ENCODE measurements around the gene TMCO4. TPM values are rescaled to one million over a fixed set of nuclear protein-coding genes. Genes with fewer than 3 reads are reported as not detected.

Gene TMCO4
- total RNA-seq, 1 donor from 2014 or later, result 28.7 TPM

DNA sequence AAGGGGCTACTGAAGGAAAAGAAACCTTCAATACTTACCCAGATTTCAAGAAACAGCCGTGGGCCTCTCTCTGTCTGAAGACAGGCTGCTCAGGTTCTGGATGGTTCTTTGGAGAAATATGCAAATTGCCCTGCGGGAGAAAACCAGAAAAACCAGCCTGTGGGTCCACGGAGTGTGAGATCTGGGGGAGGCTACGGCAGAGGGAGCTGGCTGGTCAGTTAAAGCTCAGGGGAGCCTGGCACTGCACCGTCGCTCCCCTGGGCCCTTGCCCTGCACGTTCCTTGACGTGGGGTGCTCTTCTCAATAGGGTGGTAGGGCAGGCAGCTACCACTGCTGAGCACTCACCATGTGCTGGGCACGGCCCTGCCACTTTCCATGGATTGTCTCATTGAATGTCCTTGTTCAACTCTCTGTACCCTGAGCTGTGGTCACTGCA lies 12.7 kb downstream of the TMCO4 start:
- H3K4me1 ChIP-seq, result no peaks in the 10 kb centered on the region
- no peak overlapping the region for H3K27ac ChIP-seq
- no peak overlapping the region for H3K4me3 ChIP-seq
- peaks cover 0 to 4% of the 10 kb centered on the region in 2 donors for H3K36me3 ChIP-seq
- no peak for DNase-seq (ENCODE audit: extremely low spot score in 2 of 2)
- intact Hi-C loops (cut with DNase I), result no loop called here
- TF ChIP-seq POLR2AphosphoS5 (IDR thresholded peaks at IDR 0.05; ENCODE audit: insufficient read depth in 1 of 2, low read depth in 1 of 2) (no peak), CTCF (IDR thresholded peaks at IDR 0.05) (no peak), POLR2A (IDR thresholded peaks at IDR 0.05) (no peak)
- no peaks in the 10 kb centered on the region for H3K27me3 ChIP-seq
- H3K9me3 ChIP-seq, result no peaks in the 10 kb centered on the region

DNA sequence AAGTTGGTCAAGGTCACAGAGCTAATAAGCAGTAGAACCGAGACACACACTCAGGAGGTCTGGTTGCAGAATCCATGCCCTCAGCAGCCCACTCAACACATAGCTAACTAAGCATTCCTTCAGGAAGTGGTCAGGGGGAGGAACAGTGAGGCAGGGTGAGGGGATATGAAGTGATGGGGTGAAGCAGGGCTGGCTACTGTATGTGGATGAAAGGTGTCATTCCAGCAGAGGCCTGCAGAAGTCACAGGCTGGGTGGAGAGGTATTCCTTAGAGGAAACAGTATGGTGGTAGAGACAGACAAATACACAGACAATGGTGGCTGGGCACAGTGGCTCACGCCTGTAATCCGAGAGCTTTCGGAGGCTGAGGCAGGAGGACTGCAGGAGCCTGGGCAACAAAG lies 14.1 kb downstream of the TMCO4 start:
- intact Hi-C loops (cut with DNase I), result no loop called here
- no peaks in the 10 kb centered on the region for H3K27me3 ChIP-seq
- TF ChIP-seq CTCF (IDR thresholded peaks at IDR 0.05) (no peak), POLR2AphosphoS5 (IDR thresholded peaks at IDR 0.05; ENCODE audit: insufficient read depth in 1 of 2, low read depth in 1 of 2) (no peak), POLR2A (IDR thresholded peaks at IDR 0.05) (no peak)
- H3K9me3 ChIP-seq, result no peaks in the 10 kb centered on the region
- no peaks in the 10 kb centered on the region for H3K4me1 ChIP-seq
- H3K4me3 ChIP-seq, result no peak overlapping the region
- no peak overlapping the region for H3K27ac ChIP-seq
- no peak for DNase-seq (ENCODE audit: extremely low spot score in 2 of 2)
- H3K36me3 ChIP-seq, result peaks cover 0 to 4% of the 10 kb centered on the region in 2 donors

GRCh38 chr1:19780267-19780877 lies 19.3 kb downstream of the TMCO4 start:
- intact Hi-C loops (cut with DNase I), result no loop called here
- TF ChIP-seq POLR2AphosphoS5 (IDR thresholded peaks at IDR 0.05; ENCODE audit: insufficient read depth in 1 of 2, low read depth in 1 of 2) (no peak), CTCF (IDR thresholded peaks at IDR 0.05) (no peak), POLR2A (IDR thresholded peaks at IDR 0.05) (no peak)
- DNase-seq (ENCODE audit: extremely low spot score in 2 of 2), result no peak

DNA sequence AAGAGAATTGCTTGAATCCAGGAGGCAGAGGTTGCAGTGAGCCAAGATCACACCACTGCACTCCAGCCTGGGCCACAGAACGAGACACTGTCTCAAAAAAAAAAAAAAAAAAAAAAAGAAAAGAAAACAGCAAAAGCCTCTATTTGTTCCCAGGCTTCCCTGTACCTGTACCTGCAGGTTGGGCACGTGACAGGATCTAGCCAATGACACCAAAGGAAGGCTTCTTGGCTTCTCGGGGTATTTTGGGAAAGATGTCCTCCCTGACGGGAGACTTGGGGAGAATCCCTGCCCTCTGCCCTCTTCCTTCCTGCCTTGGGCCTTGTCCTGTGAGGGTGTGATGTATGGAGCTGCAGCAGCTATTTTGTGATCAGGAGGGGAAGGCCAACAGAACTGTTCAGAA lies 22.8 kb downstream of the TMCO4 start:
- intact Hi-C loops (cut with DNase I), result no loop called here
- Histone ChIP-seq H3K4me1 (no peaks in the 10 kb centered on the region), H3K27ac (no peak overlapping the region), H3K27me3 (no peaks in the 10 kb centered on the region), H3K9me3 (no peaks in the 10 kb centered on the region), H3K36me3 (peaks cover 0 to 41% of the 10 kb centered on the region in 2 donors), H3K4me3 (no peak overlapping the region)
- no peak for TF ChIP-seq POLR2A (IDR thresholded peaks at IDR 0.05)
- TF ChIP-seq CTCF (IDR thresholded peaks at IDR 0.05), result no peak
- DNase-seq (ENCODE audit: extremely low spot score in 2 of 2), result no peak

More at GRCh38 chr1:19780267-19780877, 19.3 kb downstream of the TMCO4 start:
- H3K9me3 ChIP-seq, result no peaks in the 10 kb centered on the region
- H3K4me1 ChIP-seq, result no peaks in the 10 kb centered on the region
- no peak overlapping the region for H3K27ac ChIP-seq
- no peak overlapping the region for H3K4me3 ChIP-seq
- H3K36me3 ChIP-seq, result peaks cover 0 to 41% of the 10 kb centered on the region in 2 donors
- H3K27me3 ChIP-seq, result no peaks in the 10 kb centered on the region

DNA sequence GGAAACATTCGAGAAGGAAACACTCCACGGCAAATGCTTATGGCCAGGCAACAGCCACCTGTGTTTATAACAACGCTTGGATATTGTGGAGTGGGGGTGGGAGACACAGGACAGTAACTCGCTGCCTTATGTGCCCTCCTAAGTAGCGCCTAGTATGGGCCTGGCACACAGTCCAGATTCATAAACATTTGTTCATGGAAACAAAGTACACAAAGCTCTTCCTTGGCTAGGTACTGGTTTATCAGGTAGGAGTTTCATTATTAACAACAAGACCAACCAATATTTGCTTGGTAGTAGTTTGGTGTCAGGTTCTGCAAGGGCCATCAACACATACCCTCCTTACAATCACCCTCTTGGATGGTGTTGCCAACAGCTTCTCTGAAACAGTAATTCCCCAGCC lies 23.4 kb downstream of the TMCO4 start:
- no peak for DNase-seq (ENCODE audit: extremely low spot score in 2 of 2)
- Histone ChIP-seq H3K27me3 (no peaks in the 10 kb centered on the region), H3K27ac (no peak overlapping the region), H3K9me3 (no peaks in the 10 kb centered on the region), H3K36me3 (peaks cover 0 to 41% of the 10 kb centered on the region in 2 donors), H3K4me1 (no peaks in the 10 kb centered on the region), H3K4me3 (no peak overlapping the region)
- TF ChIP-seq CTCF (IDR thresholded peaks at IDR 0.05), result no peak
- no peak for TF ChIP-seq POLR2A (IDR thresholded peaks at IDR 0.05)
- TF ChIP-seq POLR2AphosphoS5 (IDR thresholded peaks at IDR 0.05; ENCODE audit: insufficient read depth in 1 of 2, low read depth in 1 of 2), result no peak
- intact Hi-C loops (cut with DNase I), result no loop called here
